ENCODE results near the gene DDHD1.
"Not testable (repeated sequence)": the region's sequence is repeated elsewhere in the genome, so short reads cannot be mapped to it uniquely, and the experiment has no call there.

DDHD1 gene

DNA sequence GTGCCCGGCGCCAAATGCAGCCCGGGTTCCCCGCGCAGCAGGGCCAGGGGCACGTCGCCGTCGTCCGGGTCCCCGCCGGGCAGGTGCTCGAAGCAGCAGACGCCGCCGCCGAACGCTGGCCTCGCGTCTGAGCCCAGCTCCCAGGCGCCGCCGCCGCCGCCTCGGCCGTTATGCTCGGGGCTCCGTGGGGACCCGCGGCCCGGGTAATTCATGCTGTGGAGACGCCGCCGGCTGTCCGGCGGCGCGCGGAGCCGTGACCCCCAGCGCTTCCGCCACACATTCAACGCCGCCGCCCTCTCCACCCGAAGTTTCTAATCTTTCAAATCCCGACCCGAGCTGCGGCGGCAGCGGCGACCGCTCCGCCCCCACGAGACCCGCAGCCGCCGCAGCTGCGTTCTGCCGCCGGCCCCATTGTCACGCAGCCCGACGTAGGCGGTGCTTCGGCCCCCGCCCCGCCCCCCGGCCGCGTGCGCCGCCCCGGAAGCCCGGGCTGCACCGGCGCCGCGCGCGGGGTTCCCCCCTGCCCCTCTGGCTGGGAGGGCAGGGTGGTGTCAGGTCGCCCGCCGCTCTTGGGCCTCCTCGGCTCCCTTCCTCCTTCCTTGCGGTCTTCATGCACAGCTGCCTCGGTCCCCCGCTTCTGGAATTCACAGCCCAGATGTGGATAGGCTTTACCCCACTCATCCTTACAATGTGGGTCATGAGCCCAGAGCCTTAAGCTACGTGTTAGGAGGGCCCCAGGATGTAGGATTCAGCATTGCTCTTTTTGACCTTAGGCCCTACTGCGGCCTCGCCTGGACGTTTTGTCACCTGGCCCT lies at the start of gene DDHD1:
DDHD1 (minus strand) TSS at position 437 of the 815 bp plus-strand sequence; CDS start at position 212, 225 bp downstream.
- peak; percentile 82 for DNase-seq (ENCODE audit: low spot score)

DNA sequence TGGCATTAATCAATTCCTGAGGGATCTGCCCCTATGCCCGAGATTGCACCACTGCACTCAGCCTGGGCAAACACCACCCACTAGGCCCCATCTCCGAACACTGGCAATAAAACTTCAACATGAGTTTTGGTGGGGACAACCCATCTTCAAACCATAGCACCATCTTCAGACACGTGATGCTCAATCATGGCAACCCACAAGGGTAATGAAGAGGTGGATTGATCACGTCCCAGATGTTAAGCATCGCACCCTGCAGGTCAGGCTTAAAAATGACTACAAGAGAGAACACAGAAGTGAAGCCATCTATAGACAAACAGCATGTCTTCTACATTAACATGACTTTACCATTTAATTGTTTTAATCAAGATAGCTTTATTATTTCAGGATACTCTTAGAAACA lies 42.8 kb upstream of the DDHD1 start:
- no peak for DNase-seq (ENCODE audit: low spot score)

- DNase-seq (ENCODE audit: low spot score): no peak
These were observed 40.1 kb upstream of the DDHD1 start for GRCh38 chr14:53193193-53193592.

- no peak for DNase-seq (ENCODE audit: low spot score)
These were observed 39.1 kb upstream of the DDHD1 start for GRCh38 chr14:53192052-53192760.

DNA sequence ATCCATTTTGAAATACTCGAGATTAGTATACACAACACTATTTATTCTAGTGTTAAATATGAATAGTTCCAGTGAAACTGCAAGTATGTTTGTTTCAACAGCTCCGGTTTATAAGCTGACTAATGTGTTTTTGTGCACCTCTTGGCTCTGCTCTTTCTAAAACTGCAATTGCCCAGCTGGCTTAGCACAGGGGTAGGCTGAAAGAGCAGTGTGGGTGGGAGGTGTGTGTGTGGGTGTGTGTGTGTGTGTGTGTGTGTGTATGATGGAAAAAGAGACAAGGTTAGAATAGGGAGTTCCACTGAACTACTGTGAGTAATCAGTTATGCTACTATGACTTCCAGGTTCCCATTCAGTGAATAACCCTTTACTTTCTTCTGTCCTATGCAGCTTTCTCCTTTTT lies 37.8 kb upstream of the DDHD1 start:
- DNase-seq (ENCODE audit: low spot score): no peak

GRCh38 chr14:53187921-53188463 lies 34.9 kb upstream of the DDHD1 start:
- no peak for DNase-seq (ENCODE audit: low spot score)

DNA sequence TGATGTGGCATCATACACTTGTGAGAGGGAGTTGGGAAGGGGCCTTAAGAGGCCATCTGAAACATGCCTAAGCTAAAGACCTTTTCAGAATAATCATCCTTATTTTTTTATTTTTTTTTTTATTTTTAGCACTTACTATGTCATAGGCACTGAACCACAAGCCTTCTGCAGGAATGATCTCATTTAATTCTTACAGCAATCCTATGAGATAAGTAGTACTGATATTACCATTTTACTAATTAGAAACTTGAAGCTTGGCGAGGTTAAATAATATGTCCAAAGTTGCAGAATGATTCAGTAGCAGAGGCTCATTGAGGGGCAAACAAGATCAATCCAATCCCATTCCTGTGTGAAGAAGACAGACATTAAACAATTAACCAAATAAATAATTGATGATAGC lies 33.4 kb upstream of the DDHD1 start:
- DNase-seq (ENCODE audit: low spot score): no peak

DNA sequence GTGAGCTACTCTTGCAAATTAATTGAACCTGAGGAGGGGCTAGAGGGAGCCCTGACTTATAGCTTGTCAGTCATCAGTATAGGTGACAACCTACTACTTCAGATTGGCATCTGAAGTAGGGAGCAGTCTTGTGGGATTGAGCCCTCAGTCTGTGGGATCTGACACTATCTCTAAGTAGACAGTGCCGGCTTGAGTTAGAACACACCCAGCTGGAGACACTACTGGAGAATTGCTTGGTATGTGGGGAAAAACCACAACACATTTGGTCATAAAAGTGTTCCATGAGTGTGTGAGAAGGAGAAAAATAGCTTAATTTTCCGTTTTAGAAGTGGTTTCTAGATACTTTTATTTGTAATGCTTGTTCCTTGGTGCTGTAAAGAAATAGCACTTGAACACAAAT lies 30.5 kb upstream of the DDHD1 start:
- no peak for DNase-seq (ENCODE audit: low spot score)

DNA sequence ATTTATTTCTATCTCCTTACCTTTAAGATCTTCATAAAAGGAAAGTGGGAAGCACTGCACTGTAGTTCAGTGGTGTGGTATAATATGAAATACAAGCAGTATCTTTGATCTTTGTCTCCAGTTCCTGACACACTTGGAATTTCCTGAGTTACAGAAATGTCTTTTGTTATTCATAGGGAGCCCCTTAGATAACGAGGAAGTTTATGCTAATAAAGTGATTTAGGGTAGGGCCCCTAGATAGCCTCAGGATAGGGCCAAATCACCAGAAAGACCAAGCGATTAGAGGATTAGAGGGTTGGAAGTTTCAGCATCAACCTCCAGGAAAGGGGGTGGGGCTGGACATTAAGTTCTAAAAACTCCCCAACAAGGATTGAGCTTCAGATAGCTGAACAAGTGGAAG lies 29.9 kb upstream of the DDHD1 start:
- no peak for DNase-seq (ENCODE audit: low spot score)

- DNase-seq (ENCODE audit: low spot score): not testable (repeated sequence)
These were observed 28.4 kb upstream of the DDHD1 start for GRCh38 chr14:53181463-53182081.

DNA sequence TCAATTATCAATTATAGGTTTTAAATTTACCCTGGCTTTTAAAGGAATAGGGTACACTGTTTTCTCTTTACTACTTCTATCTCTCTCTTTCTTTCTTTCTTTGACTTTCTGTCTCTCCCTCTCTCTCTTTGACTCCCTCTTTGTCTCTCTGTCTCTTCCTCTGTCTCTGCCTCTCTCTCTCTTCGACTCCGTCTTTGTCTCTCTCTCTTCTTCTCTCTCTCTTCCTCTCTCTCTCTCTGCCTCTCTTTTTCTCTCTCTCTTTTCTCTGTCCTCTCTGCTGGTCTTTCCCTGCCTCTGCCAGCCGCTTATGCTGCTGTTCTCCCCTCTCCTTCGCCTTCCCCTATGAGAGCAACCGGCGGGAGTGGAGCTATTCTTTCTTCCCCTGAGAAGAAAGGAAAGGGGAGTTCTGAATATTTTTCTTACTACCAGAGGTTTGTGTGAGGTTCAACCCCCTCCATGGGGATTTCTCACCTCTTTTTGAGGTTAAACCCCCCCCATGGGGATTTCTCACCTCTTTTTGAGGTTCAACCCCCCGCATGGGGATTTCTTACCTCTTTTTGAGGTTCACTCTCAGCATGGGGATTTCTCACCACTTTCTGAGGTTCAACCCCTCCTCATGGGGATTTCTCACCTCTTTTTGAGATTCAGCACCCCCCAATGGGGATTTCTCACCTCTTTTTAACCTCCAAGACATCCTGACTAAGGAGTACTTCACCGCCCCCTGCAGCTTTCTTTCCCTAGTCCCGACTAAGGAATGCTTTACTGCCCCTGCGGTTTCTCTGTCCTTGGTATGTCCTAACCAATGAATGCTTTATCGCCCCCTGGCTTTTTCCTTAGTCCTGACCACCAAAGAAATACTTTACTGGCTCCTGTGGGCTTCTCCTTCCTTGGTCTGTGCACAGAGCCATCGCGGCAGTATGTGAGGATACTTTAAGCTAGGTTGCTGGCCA lies 27.4 kb upstream of the DDHD1 start:
- no peak for DNase-seq (ENCODE audit: low spot score)

DNA sequence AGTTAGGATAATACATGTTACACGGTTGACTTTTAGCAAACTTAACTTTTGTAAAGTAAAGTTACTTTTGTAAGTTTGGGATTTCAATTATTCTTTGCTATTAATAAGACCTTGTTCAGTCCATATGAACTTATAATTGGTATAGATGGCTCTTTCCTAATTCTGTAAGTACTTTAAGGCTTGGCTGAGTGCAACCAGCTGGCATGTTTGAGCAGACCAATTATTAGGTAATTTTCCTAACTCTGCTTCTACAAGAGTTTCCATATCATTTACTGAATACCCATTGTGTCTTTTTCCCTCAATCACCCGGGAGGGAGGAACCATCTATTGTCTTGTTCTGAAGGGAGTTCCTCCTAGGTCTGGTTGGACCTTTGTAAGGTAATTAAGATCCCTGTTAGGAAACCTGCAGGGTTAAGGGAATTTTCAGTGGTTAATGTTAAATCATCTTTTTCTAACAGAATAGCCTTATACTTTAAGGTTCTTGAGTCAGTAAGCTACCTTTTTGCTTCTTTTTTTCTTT lies 26.4 kb upstream of the DDHD1 start:
- not testable (repeated sequence) for DNase-seq (ENCODE audit: low spot score)

GRCh38 chr14:53175375-53175774 lies 22.3 kb upstream of the DDHD1 start:
- no peak for DNase-seq (ENCODE audit: low spot score)

- no peak for DNase-seq (ENCODE audit: low spot score)
These were observed 21.8 kb upstream of the DDHD1 start for GRCh38 chr14:53174918-53175317.

DNA sequence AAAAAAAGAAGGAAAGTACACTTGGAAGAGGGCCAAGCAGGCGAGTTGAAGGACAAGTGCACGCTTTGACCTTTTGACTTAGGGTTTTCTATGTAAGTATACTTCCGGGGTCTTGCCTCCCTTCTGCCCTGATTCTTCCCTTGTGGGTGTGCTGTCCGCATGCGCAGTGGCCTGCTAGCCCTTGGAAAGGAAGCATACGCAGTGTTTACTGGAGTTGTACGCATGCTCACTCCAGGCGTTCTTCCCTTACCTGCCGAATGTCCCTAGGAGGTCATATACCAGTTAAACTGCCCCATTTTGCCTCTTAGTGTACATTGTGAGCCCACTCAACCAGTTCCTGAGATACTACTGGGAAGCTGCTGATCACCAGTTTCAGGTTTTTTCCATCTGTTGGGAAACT lies 15.7 kb upstream of the DDHD1 start:
- DNase-seq (ENCODE audit: low spot score): no peak

- no peak for DNase-seq (ENCODE audit: low spot score)
These were observed 14.6 kb upstream of the DDHD1 start for GRCh38 chr14:53167602-53168328.

DNA sequence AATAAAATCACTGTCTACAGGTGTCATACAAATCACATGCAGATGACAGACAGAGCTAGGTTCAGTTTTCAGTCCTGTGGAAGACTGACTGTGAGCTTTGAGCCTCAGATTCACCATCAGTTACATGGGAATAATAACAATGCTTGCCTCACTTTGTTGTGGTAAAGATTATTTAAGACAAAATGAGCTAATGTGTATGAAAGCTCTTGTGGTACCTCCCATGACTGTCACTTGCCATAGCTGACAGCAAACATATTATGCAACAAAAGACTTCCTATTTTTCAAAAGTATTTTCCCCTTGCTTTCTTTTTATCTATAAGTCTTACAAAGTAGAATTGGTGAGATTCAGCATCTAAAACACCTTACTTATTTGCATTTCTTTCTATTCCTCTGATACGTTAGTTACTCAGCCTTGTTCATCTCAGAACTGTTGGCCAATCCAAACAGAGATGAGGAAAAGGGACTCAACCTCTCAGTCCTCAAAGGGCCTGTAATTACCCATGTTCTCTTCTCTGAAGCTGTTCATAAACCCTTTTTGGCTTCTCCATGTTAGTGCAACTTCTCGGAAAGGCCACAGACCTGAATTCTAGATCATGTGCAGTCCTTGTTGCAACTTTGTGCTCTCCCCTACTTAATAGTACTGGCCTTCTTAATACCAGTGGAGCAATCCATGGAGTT lies 8.8 kb upstream of the DDHD1 start:
- no peak for DNase-seq (ENCODE audit: low spot score)

GRCh38 chr14:53156238-53156637 lies 3.1 kb upstream of the DDHD1 start:
- DNase-seq (ENCODE audit: low spot score): no peak

GRCh38 chr14:53153702-53154112 lies 584 bp upstream of the DDHD1 start:
- peak; percentile 1 for DNase-seq (ENCODE audit: low spot score)
